GM19043 (cell line): ENCODE results near the gene TTC38.
"Not testable (repeated sequence)": the region's sequence is repeated elsewhere in the genome, so short reads cannot be mapped to it uniquely, and the experiment has no call there.

Experiments used
- ATAC-seq: cut with Tn5 transposase; IDR thresholded peaks from one replicate; pipeline ENCODE4 v1.9.1; 2021; ENCODE audit warnings: low read depth; ENCODE audit not compliant: unreplicated experiment

TTC38 gene

GRCh38 chr22:46244771-46245170, 23.0 kb upstream of the TTC38 start:
- no peak for ATAC-seq

DNA sequence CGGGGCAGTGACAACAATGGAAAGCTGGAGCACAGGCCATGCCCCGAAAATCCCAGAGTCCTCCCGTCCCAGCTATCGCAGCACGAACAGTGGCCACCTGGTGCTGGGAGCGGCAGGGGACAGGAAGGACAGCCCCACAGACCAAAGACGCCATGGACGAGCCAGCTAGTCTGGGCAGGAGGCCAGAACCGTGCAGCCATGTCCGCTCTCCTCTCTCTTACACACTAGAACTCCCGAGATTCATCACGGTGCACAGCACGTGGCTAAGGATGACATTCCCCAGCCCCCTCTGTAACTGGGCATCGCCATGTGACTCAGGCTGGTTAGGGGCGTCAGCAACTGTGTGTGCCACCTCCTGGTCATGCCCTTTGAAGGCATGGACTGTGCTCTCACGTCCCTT, 22.3 kb upstream of the TTC38 start:
- no peak for ATAC-seq

- no peak for ATAC-seq
Observed at GRCh38 chr22:46246178-46246577, 21.6 kb upstream of the TTC38 start.

GRCh38 chr22:46247443-46247975, 20.3 kb upstream of the TTC38 start:
- no peak for ATAC-seq

DNA sequence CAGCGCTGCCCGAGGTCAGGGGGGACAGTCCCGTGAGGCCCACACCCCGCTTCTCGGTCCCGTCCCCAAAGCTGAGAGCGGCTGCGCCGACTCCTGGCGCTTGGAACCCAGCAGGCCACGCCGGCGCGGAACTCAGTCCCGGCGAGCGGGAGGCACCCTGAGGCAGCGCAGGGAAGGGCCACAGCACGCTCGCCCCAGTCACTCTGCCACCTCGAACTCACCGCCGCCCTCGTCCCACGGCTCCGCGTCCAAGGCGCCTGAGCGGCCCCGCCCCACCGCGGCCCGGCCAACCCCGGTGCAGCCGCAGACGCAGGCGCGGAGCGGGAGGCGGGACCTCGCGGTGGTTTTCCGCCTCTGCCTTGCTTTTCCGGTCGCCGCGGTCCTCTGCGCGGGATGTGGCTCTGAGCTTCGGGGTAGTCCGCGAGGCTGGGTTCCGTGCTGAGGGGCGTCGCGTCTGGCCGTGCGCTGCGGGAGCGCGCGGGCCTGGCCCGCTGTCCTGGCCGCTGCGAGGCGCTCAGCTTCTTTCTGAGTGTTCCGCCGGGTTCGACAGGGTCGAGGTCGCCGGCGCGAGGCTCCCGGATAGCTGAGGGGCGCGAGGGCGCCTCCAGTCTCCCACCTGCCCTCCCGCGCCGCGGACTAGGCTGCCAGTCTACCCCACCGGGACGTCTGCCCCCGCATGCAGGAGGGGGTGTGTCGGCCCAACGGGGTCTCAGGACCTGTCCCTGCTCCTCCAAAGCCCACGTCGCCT, 17.6 kb upstream of the TTC38 start, which contains the start of gene CDPF1:
CDPF1 (minus strand) TSS at position 259 of the 748 bp plus-strand sequence. CDS start 2,009 bp downstream, outside the sequence.
- peak; percentile 80 for ATAC-seq

DNA sequence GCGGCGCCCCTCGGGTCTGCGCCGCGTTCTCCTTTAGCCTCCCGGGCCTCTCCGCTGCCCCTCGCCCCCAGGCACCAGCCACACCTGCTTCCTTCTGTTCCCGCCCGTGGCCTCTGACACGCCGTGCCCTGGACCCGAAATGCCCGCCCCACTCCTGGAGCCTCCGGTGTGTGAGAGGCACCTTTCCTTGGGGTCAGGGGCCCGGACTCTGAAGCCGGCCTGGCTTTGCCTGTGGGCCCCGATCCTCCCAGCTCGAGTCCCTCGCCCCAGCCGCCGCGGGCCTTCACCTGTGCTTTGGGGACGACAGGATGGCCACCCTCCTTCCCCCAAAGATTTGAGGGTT, 17.1 kb upstream of the TTC38 start:
- no peak for ATAC-seq

- no peak for ATAC-seq
Observed at GRCh38 chr22:46251266-46251665, 16.5 kb upstream of the TTC38 start.

DNA sequence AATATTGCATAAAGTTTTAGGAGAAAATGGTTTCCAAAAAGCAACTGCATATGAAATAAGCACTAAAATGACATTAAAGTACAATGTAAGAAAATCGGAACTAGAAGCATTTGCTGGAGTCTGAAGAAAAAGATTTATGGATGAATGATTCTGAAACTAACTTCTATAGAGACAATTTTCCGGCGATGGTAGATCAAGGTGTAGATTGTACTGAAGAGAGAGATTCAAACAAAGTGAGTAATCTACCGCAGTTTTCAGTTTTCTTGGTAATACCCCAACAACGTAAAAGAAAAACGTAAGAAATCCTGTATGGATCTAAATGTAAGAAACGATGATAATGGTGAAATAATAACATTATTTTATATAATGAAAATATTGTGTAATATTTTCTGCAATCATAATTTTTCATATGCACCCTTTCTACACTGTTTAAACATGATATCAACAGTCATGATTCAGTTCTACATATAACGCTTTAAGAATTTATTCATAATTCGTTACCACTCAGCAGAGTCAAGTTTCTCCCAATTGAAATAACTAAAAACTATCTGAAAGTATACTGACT, 15.9 kb upstream of the TTC38 start:
- ATAC-seq = no peak

GRCh38 chr22:46256358-46256958, 11.3 kb upstream of the TTC38 start:
- ATAC-seq = no peak

GRCh38 chr22:46259374-46259773, 8.4 kb upstream of the TTC38 start:
- ATAC-seq = no peak

DNA sequence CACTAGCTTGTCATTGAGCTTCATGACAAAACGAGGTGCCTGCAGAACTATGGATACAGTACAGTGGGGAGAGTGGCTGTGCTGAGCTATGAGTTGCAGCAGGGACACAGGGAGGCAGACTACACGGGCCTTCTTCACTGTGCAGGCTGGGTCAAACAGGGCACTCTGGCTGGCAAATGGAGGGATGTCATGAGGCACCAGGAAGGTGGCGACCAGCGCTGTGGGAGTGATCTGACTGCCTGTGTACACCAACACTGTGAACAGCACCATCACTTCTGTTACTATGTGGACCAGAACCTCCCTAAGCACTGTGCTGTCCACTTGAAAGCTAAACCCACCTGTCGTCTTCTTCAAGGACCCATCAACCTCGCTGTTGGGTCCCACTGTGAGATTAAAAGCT, 7.8 kb upstream of the TTC38 start:
- no peak for ATAC-seq

DNA sequence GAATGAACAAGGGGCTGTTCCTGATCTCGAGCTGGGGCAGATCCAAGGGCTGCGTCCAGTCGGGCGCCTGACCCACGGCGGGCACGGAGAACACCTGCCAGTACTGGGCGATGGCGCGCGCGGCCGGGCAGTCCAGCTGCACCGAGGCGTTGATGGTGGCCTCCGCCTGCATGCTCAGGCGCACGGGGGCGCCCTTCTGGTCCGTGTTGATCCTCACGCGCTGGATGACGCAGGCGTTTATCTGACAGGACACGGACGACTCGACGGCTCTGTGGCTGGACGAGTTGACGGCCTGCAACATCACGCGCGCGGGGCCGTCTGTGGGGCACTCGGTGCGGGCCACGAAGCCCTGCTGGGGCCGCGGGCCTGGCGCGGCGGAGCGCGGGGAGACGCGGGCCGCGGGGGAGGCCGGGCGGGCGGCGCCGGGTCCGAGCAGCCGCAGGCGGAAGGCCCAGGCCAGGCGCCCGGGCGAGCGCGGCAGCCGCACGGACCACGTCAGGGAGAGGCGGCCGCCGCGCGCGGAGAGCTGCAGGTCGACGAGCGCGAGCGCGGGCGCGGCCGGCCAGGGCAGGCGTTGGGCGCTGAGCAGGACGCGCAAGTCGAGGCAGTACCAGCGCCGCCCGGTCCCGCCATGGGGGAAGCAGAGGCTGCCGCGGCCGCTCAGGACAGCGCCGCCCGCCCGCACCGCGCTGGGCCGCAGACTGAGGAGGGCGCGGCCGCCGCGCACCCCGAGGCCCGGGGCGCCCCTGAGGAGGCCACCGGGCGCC, 5.2 kb upstream of the TTC38 start:
- ATAC-seq = no peak

- ATAC-seq = no peak
Observed at GRCh38 chr22:46263216-46263590, 4.6 kb upstream of the TTC38 start, which contains the start of gene PKDREJ. Gene PKDREJ, minus strand, starts transcription at chr22:46263343. Its CDS starts 21 bp downstream, at chr22:46263322.

- not testable (repeated sequence) for ATAC-seq
Observed at GRCh38 chr22:46264520-46264919, 3.3 kb upstream of the TTC38 start.

DNA sequence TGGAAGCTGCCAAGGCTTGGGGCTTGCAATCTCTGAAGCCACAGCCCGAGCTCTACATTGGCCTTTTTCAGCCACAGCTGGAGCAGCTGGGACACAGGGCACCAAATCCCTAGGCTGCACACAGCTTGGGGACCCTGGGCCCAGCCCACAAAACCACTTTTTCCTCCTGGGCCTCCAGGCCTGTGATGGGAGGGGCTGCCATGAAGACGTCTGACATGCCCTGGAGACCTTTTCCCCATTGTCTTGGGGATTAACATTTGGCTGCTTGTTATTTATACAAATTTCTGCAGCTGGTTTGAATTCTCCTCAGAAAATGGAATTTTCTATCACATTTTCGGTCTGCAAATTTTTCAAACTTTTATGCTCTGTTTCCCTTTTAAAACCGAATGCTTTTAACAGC, 2.2 kb upstream of the TTC38 start:
- not testable (repeated sequence) for ATAC-seq

GRCh38 chr22:46269564-46269963, 1.8 kb downstream of the TTC38 start:
- no peak for ATAC-seq

DNA sequence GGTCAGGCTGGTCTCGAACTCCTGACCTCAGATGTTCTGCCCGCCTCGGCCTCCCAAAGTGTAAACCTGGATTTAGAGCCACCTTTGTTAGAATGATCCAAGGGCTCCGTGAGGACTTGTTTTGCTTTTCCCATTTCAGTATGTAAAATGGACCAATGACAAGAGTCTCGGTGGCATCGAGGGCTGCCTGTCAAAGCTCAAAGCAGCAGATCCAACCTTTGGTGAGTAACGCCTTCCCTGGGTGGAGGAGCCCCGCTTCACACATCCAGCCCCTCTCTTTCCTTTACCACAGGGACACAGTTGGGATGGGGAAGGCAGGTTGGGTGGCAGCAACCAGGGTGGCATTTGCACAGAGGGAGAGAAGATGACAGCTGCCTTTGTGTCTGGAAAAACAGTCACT, 4.4 kb downstream of the TTC38 start:
- no peak for ATAC-seq

DNA sequence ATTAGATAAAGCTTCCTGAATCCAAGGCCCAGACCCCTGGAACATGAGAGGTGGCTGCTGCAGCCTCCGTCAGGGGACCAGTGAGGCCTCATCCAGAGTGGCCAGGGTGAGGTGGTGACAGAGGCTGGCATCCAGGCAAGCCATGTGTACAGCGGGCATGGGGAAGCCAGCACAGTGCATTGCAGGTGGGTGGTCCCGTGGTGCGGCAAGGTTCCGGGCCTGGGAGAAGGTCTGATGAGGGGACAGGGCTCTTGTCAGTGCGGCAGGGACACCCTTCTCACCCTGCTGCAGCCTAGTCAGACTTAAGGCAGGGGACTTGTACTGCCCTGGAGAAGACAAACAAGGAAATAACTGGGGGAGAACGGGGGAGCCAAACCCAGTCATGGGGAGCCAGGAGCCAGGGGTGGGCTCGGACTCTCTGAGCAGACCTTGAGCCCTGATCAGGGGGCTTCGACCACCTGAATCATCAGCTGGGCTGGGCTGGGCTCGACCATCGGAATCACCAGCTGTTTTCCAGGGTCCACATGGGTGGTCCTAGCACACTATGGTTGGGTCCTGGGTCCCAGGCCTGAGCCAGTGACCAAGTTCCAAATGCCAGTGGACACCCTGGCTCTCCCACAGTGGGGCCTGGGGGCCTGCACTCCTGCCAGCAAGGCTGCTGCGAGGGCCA, 5.1 kb downstream of the TTC38 start:
- no peak for ATAC-seq

- no peak for ATAC-seq
Observed at GRCh38 chr22:46273432-46274148, 5.8 kb downstream of the TTC38 start.

- ATAC-seq = no peak
Observed at GRCh38 chr22:46274381-46274780, 6.6 kb downstream of the TTC38 start.
